ENCODE results near the gene RELN. TPM values are rescaled to one million over a fixed set of nuclear protein-coding genes. Genes with fewer than 3 reads are reported as not detected.

RELN gene
- total RNA-seq, 2 experiments from 2014 or later: not detected

- Histone ChIP-seq H3K27ac (ENCODE audit: low read depth in 1 of 2, low read length in 2 of 2) (no peak overlapping the region), H3K27me3 (ENCODE audit: control insufficient read depth in 1 of 2, insufficient read depth in 2 of 2, low read length in 2 of 2) (peaks cover 10 to 17% of the 10 kb centered on the region in 2 experiments), H3K9me3 (ENCODE audit: control insufficient read depth in 1 of 2, insufficient read depth in 1 of 2, low read length in 2 of 2) (no peaks in the 10 kb centered on the region), H3K4me1 (ENCODE audit: insufficient read depth, low read length) (no peaks in the 10 kb centered on the region), H3K4me3 (ENCODE audit: low read length) (no peak overlapping the region), H3K36me3 (ENCODE audit: insufficient read depth, low read length) (no peaks in the 10 kb centered on the region)
- intact Hi-C loops (cut with DNase I, micrococcal nuclease): no loop called here
- ATAC-seq (ENCODE audit: poor library complexity) (no peak), DNase-seq (no peak)
- CTCF ChIA-PET: no interaction called here
- no peak overlapping the region for H3K27ac Mint-ChIP-seq
- H3K9me3 Mint-ChIP-seq: no peaks in the 10 kb centered on the region
- POLR2A ChIA-PET: no interaction called here
- no peaks in the 10 kb centered on the region for H3K4me1 Mint-ChIP-seq (ENCODE audit: low read depth)
- H3K27me3 Mint-ChIP-seq: peaks cover 27% of the 10 kb centered on the region
- H3K36me3 Mint-ChIP-seq (ENCODE audit: low read depth): no peaks in the 10 kb centered on the region
- no peak overlapping the region for H3K4me3 Mint-ChIP-seq
- TF ChIP-seq CTCF (IDR thresholded peaks at IDR 0.05): no peak
These were observed 6.6 kb upstream of the RELN start for GRCh38 chr7:103996017-103996551.

DNA sequence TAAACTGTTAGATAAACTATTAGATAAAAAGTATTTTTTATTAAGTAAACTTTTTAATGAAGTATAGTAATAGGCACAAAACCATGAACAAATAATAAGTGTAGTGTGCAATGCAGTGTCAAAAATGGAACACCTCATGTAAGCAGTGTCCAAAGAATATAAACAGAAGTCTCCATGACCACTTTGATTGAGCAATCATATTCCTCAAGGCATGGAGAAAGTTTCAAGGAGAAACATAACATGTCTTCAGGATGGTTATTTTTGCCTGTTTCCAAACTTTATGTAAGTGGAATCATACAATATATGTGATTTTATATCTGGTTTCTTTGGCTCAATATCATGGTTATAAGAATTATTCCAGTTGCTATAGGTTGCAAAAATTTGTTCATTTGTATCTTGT lies 6.1 kb upstream of the RELN start:
- H3K36me3 ChIP-seq (ENCODE audit: insufficient read depth, low read length): no peaks in the 10 kb centered on the region
- CTCF ChIA-PET: no interaction called here
- peaks cover 1% of the 10 kb centered on the region for H3K4me1 Mint-ChIP-seq (ENCODE audit: low read depth)
- H3K36me3 Mint-ChIP-seq (ENCODE audit: low read depth): no peaks in the 10 kb centered on the region
- no peaks in the 10 kb centered on the region for H3K4me1 ChIP-seq (ENCODE audit: insufficient read depth, low read length)
- intact Hi-C loops (cut with DNase I, micrococcal nuclease): no loop called here
- H3K4me3 ChIP-seq (ENCODE audit: low read length): no peak overlapping the region
- TF ChIP-seq CTCF (IDR thresholded peaks at IDR 0.05): no peak
- POLR2A ChIA-PET: no interaction called here
- no peaks in the 10 kb centered on the region for H3K9me3 Mint-ChIP-seq
- no peak overlapping the region for H3K27ac ChIP-seq (ENCODE audit: low read depth in 1 of 2, low read length in 2 of 2)
- no peak for ATAC-seq (ENCODE audit: poor library complexity)
- no peak for DNase-seq
- no peak overlapping the region for H3K27ac Mint-ChIP-seq
- no peaks in the 10 kb centered on the region for H3K9me3 ChIP-seq (ENCODE audit: control insufficient read depth in 1 of 2, insufficient read depth in 1 of 2, low read length in 2 of 2)
- peaks cover 33% of the 10 kb centered on the region for H3K27me3 Mint-ChIP-seq
- H3K4me3 Mint-ChIP-seq: no peak overlapping the region
- peaks cover 15 to 22% of the 10 kb centered on the region in 2 experiments for H3K27me3 ChIP-seq (ENCODE audit: control insufficient read depth in 1 of 2, insufficient read depth in 2 of 2, low read length in 2 of 2)

DNA sequence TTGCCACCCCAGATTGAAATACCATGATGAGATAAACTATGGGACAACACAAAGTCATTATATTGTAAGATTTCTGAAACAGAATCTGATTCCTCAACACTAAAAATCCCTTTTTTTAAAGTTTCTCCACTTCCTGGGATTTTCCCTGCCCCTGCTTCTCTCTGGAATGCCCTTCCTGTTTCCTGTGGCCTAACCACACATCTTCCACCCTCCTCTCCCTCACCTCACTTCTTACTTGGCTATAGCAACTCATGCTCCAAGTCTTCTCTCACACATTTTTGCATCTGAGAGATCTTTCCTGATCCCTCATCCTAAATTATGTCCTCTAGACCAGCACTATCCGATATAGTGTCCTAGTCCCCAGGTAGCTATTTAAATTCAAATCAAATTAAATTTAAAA lies 4.1 kb upstream of the RELN start:
- intact Hi-C loops (cut with DNase I, micrococcal nuclease): no loop called here
- ChIA-PET POLR2A (no interaction called here), CTCF (no interaction called here)
- H3K36me3 Mint-ChIP-seq (ENCODE audit: low read depth): no peaks in the 10 kb centered on the region
- no peak overlapping the region for H3K4me3 ChIP-seq (ENCODE audit: low read length)
- DNase-seq (no peak), ATAC-seq (ENCODE audit: poor library complexity) (no peak)
- no peaks in the 10 kb centered on the region for H3K36me3 ChIP-seq (ENCODE audit: insufficient read depth, low read length)
- no peaks in the 10 kb centered on the region for H3K9me3 Mint-ChIP-seq
- H3K27me3 ChIP-seq (ENCODE audit: control insufficient read depth in 1 of 2, insufficient read depth in 2 of 2, low read length in 2 of 2): peaks cover 23 to 36% of the 10 kb centered on the region in 2 experiments
- no peak for TF ChIP-seq CTCF (IDR thresholded peaks at IDR 0.05)
- peaks cover 0 to 5% of the 10 kb centered on the region in 2 experiments for H3K9me3 ChIP-seq (ENCODE audit: control insufficient read depth in 1 of 2, insufficient read depth in 1 of 2, low read length in 2 of 2)
- H3K4me3 Mint-ChIP-seq: no peak overlapping the region
- H3K4me1 ChIP-seq (ENCODE audit: insufficient read depth, low read length): peaks cover 5% of the 10 kb centered on the region
- H3K27ac Mint-ChIP-seq: no peak overlapping the region
- H3K27ac ChIP-seq (ENCODE audit: low read depth in 1 of 2, low read length in 2 of 2): no peak overlapping the region
- H3K4me1 Mint-ChIP-seq (ENCODE audit: low read depth): peaks cover 6% of the 10 kb centered on the region
- peaks cover 35% of the 10 kb centered on the region for H3K27me3 Mint-ChIP-seq

Measured in CD4-positive, alpha-beta T cell (primary cell).